PFSK-1 (cell line): Measurements from ENCODE around the gene HUS1B.

Experiments
- FOXP2 ChIP-seq: optimal IDR thresholded peaks from 2 replicates; pipeline ENCODE3; 2011; ENCODE audit warnings: borderline replicate concordance, control low read depth, inconsistent platforms; ENCODE audit not compliant: insufficient read depth; ENCODE audit errors: extremely low read length, extremely low read depth
- POLR2AphosphoS5 ChIP-seq: IDR thresholded peaks from 2 replicates; pipeline ENCODE4 v1.6.1; 2012; ENCODE audit warnings: low read depth, mild to moderate bottlenecking, control low read depth, low read length, moderate library complexity
- REST ChIP-seq, 2 experiments: IDR thresholded peaks; 2 replicates each; pipeline versions ENCODE4 v1.6.1 to v1.8.0; 2011 to 2012; ENCODE audit warnings: low read depth in 2 of 2, low read length in 2 of 2, control low read depth in 1 of 2, inconsistent platforms in 1 of 2, mild to moderate bottlenecking in 1 of 2, moderate library complexity in 1 of 2; ENCODE audit not compliant: insufficient read depth in 1 of 2
- SIN3A ChIP-seq: IDR thresholded peaks from 2 replicates; pipeline ENCODE4 v1.6.1; 2012; ENCODE audit warnings: mild to moderate bottlenecking, low read length, moderate library complexity, borderline replicate concordance; ENCODE audit not compliant: insufficient read depth
- TAF1 ChIP-seq: IDR thresholded peaks from 2 replicates; pipeline ENCODE4 v1.6.1; 2012; ENCODE audit warnings: low read length, control low read depth, borderline replicate concordance; ENCODE audit not compliant: insufficient read depth

The HUS1B gene

GRCh38 chr6:678520-678919 is 21.6 kb upstream of the HUS1B start:
- TF ChIP-seq FOXP2 (no peak), REST (IDR thresholded peaks at IDR 0.05; ENCODE audit: insufficient read depth in 1 of 2, low read depth in 2 of 2, low read length in 2 of 2) (no peak), SIN3A (no peak)

GRCh38 chr6:677919-678318 is 21.0 kb upstream of the HUS1B start:
- TF ChIP-seq SIN3A (no peak), TAF1 (no peak), FOXP2 (no peak), POLR2AphosphoS5 (no peak), REST (IDR thresholded peaks at IDR 0.05; ENCODE audit: insufficient read depth in 1 of 2, low read depth in 2 of 2, low read length in 2 of 2) (no peak)

- TF ChIP-seq SIN3A (no peak), FOXP2 (no peak), TAF1 (no peak), REST (IDR thresholded peaks at IDR 0.05; ENCODE audit: insufficient read depth in 1 of 2, low read depth in 2 of 2, low read length in 2 of 2) (no peak), POLR2AphosphoS5 (no peak)
Observed at GRCh38 chr6:674956-675355, 18.1 kb upstream of the HUS1B start.

GRCh38 chr6:674406-674805 is 17.5 kb upstream of the HUS1B start:
- TF ChIP-seq REST (IDR thresholded peaks at IDR 0.05; ENCODE audit: insufficient read depth in 1 of 2, low read depth in 2 of 2, low read length in 2 of 2), result no peak
- no peak for TF ChIP-seq TAF1
- TF ChIP-seq FOXP2, result no peak
- TF ChIP-seq SIN3A, result no peak

GRCh38 chr6:667253-667927 is 10.5 kb upstream of the HUS1B start:
- TF ChIP-seq TAF1 (no peak), FOXP2 (no peak), POLR2AphosphoS5 (no peak), REST (IDR thresholded peaks at IDR 0.05; ENCODE audit: insufficient read depth in 1 of 2, low read depth in 2 of 2, low read length in 2 of 2) (no peak), SIN3A (no peak)
